WTC11 (cell line): ENCODE data around the gene SDR9C7.

ENCODE experiments used
- ATF6 ChIP-seq: sonication (generic); formaldehyde crosslinking; IDR thresholded peaks from 2 replicates; pipeline ENCODE4 v1.8.1; 2023; ENCODE audit warnings: mild to moderate bottlenecking, missing genetic modification reagents
- CTCF ChIP-seq: fragments of 200-600 bp; IDR thresholded peaks from 2 replicates; pipeline ENCODE4 v1.8.0; 2022; ENCODE audit warnings: antibody characterized with exemption
- TCF7 ChIP-seq: sonication (generic); formaldehyde crosslinking; IDR thresholded peaks from 2 replicates; pipeline ENCODE4 v1.8.0; 2022; ENCODE audit warnings: mild to moderate bottlenecking, low read depth, missing genetic modification reagents, moderate library complexity
- ZBTB21 ChIP-seq: sonication (generic); formaldehyde crosslinking; IDR thresholded peaks from 2 replicates; pipeline ENCODE4 v1.8.1; 2023; ENCODE audit warnings: mild to moderate bottlenecking, missing genetic modification reagents, borderline replicate concordance
- ZNF121 ChIP-seq: sonication (generic); formaldehyde crosslinking; IDR thresholded peaks from 2 replicates; pipeline ENCODE4 v1.8.0; 2023; ENCODE audit warnings: missing genetic modification reagents

GRCh38 chr12:56932146-56932545 is 2.1 kb downstream of the SDR9C7 start:
- no peak for TF ChIP-seq ZNF121 (CRISPR knock-in tag)
- no peak for TF ChIP-seq TCF7 (CRISPR knock-in tag)
- no peak for TF ChIP-seq CTCF
- no peak for TF ChIP-seq ZBTB21 (CRISPR knock-in tag)
- no peak for TF ChIP-seq ATF6 (CRISPR knock-in tag)
